Mesendoderm (in vitro differentiated cells): ENCODE results near the gene MAMSTR.
"Not testable (repeated sequence)": the region's sequence is repeated elsewhere in the genome, so short reads cannot be mapped to it uniquely, and the experiment has no call there.

Source experiments
- DNase-seq: peaks from one replicate; pipeline ENCODE4 v3.0.0; 2013
- H2AK5ac ChIP-seq: 2 replicates; pipeline ENCODE4 v1.6.1; 2013; ENCODE audit warnings: low read length, inconsistent platforms
- H2BK120ac ChIP-seq: 2 replicates; pipeline ENCODE4 v1.6.1; 2013; ENCODE audit warnings: low read depth, mild to moderate bottlenecking, low read length, moderate library complexity, mixed read lengths
- H2BK15ac ChIP-seq: replicated peaks from 2 replicates; pipeline ENCODE4 v1.6.1; 2013; ENCODE audit warnings: low read depth, mild to moderate bottlenecking, moderate library complexity
- H2BK5ac ChIP-seq: 2 replicates; pipeline ENCODE4 v1.6.1; 2013; ENCODE audit warnings: low read length, inconsistent platforms
- H3K18ac ChIP-seq: 2 replicates; pipeline ENCODE4 v1.6.1; 2013; ENCODE audit warnings: mild to moderate bottlenecking, low read length, mixed read lengths
- H3K23ac ChIP-seq: one replicate; pipeline ENCODE4 v1.6.1; 2013; ENCODE audit warnings: low read length
- H3K27ac ChIP-seq: 2 replicates; pipeline ENCODE4 v1.5.1; 2013; ENCODE audit warnings: low read depth, mild to moderate bottlenecking, inconsistent platforms, low read length, moderate library complexity
- H3K27me3 ChIP-seq: 2 replicates; pipeline ENCODE4 v1.6.1; 2013; ENCODE audit warnings: low read length, control low read depth, mild to moderate bottlenecking, inconsistent platforms; ENCODE audit not compliant: insufficient read depth, poor library complexity
- H3K36me3 ChIP-seq: 2 replicates; pipeline ENCODE4 v1.6.1; 2013; ENCODE audit warnings: low read length, inconsistent platforms; ENCODE audit not compliant: control insufficient read depth, insufficient read depth
- H3K4ac ChIP-seq: one replicate; pipeline ENCODE4 v1.6.1; 2013; ENCODE audit warnings: low read depth, mild to moderate bottlenecking, low read length, moderate library complexity
- H3K4me1 ChIP-seq: 2 replicates; pipeline ENCODE4 v1.6.1; 2013; ENCODE audit warnings: low read depth, low read length, inconsistent platforms; ENCODE audit not compliant: control insufficient read depth
- H3K4me2 ChIP-seq: 2 replicates; pipeline ENCODE4 v1.6.1; 2013; ENCODE audit warnings: low read length
- H3K4me3 ChIP-seq: 2 replicates; pipeline ENCODE4 v1.5.1; 2013; ENCODE audit warnings: mild to moderate bottlenecking, low read length
- H3K56ac ChIP-seq: one replicate; pipeline ENCODE4 v1.6.1; 2013; ENCODE audit warnings: low read length
- H3K79me1 ChIP-seq: 2 replicates; pipeline ENCODE4 v1.6.1; 2013; ENCODE audit warnings: low read length, inconsistent platforms
- H3K79me2 ChIP-seq: 2 replicates; pipeline ENCODE4 v1.6.1; 2013; ENCODE audit warnings: mild to moderate bottlenecking, low read length; ENCODE audit not compliant: control insufficient read depth, insufficient read depth
- H3K9ac ChIP-seq: 2 replicates; pipeline ENCODE4 v1.6.1; 2013; ENCODE audit warnings: low read length, inconsistent platforms
- H4K5ac ChIP-seq: one replicate; pipeline ENCODE4 v1.6.1; 2013; ENCODE audit warnings: low read length
- H4K8ac ChIP-seq: one replicate; pipeline ENCODE4 v1.6.1; 2013; ENCODE audit warnings: low read depth, mild to moderate bottlenecking, control low read depth, low read length, moderate library complexity
- WGBS: extraction: QIAGEN DNeasy Blood & Tissue Kit; methylation state at CpG from one replicate; pipeline ENCODE4 v1.1.7; 2013; ENCODE audit warnings: low lambda C conversion rate, missing lambda C conversion rate; ENCODE audit not compliant: insufficient coverage; ENCODE audit errors: extremely low coverage; 5-methylcytosine and 5-hydroxymethylcytosine counted together

The MAMSTR gene

DNA sequence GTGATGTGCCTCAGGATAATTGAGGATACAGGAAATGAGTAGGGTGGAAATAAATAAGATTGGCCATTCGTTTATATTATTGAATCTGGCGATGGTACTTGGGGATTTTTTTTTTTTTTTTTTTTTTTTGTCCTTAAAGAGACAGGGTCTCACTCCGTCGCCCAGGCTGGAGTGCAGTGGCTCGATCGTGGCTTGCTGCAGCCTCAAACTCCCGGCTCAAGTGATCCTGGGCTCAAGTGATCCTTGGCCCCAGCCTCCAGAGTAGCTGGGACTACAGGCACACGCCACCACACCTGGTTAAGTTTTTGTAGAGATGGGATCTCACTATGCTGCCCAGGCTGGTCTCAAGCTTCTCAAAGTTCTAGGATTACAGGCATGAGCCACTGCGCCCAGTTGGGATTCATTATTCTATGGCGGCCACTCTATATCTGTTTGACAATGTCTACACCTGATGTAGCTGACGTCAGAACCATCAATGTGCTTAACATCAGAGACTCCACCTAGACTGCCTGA lies 2.7 kb upstream of the MAMSTR start:
- no CpG with 5 or more reads among the region's 11 CpGs for WGBS
- H3K18ac ChIP-seq = no peak overlapping the region
- no peaks in the 10 kb centered on the region for H3K27me3 ChIP-seq
- no peak overlapping the region for H2BK120ac ChIP-seq
- H3K9ac ChIP-seq = no peak overlapping the region
- H3K56ac ChIP-seq = no peak overlapping the region
- H3K27ac ChIP-seq = no peak overlapping the region
- H3K4me1 ChIP-seq = no peaks in the 10 kb centered on the region
- no peak for DNase-seq
- H3K79me1 ChIP-seq = no peaks in the 10 kb centered on the region
- H2BK15ac ChIP-seq = no peak overlapping the region
- no peak overlapping the region for H3K4ac ChIP-seq
- no peak overlapping the region for H2BK5ac ChIP-seq
- H4K5ac ChIP-seq = no peak overlapping the region
- no peak overlapping the region for H3K4me2 ChIP-seq
- no peak overlapping the region for H4K8ac ChIP-seq
- no peaks in the 10 kb centered on the region for H3K79me2 ChIP-seq
- no peak overlapping the region for H3K4me3 ChIP-seq
- H3K23ac ChIP-seq = no peak overlapping the region
- no peak overlapping the region for H2AK5ac ChIP-seq
- no peaks in the 10 kb centered on the region for H3K36me3 ChIP-seq

DNA sequence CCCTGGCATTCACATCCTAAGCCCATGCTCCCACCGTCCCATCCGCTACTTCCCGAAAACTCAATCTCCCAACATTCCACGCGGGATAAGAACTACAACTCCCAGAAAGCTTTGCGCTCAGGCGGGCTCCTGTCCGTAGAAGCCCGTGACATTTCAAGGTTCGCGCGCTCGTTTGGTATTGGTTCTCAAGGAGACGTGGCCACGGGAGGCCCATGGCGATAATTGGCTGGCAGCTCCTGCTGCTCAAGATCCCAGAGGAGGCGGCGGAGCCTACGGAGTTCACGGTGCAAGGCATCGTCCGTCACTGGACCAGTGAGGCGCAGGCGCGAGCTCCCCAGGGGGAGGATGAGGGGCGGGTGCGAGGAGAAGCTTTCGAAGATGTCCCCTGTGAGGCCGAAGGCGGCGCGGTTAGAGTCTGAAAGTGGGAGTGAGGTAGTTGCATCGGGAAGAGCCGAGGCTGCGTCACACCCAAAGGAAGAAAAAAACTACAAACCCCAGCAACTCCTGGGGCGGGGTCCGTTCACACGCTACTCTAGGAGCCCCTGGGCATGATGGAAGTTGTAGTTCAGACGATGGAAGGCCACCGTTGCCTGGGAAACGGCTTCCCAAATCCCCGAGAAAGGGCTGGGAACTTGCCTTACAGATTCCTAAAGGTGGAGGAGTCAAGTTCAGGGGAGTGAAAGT lies 1.2 kb upstream of the MAMSTR start:
- no CpG with 5 or more reads among the region's 42 CpGs for WGBS
- H3K36me3 ChIP-seq = no peaks in the 10 kb centered on the region
- no peak overlapping the region for H4K8ac ChIP-seq
- H3K4me1 ChIP-seq = peaks cover 4% of the 10 kb centered on the region
- H2BK120ac ChIP-seq = no peak overlapping the region
- peak overlapping the region; percentile 33 for H3K4me3 ChIP-seq
- no peak overlapping the region for H3K18ac ChIP-seq
- no peak overlapping the region for H3K27ac ChIP-seq
- no peak overlapping the region for H3K23ac ChIP-seq
- H3K4ac ChIP-seq = no peak overlapping the region
- no peak overlapping the region for H4K5ac ChIP-seq
- peak overlapping the region; percentile 67 for H3K9ac ChIP-seq
- peak overlapping the region; percentile 77 for H3K56ac ChIP-seq
- no peaks in the 10 kb centered on the region for H3K27me3 ChIP-seq
- no peaks in the 10 kb centered on the region for H3K79me2 ChIP-seq
- no peaks in the 10 kb centered on the region for H3K79me1 ChIP-seq
- H2BK15ac ChIP-seq = no peak overlapping the region
- H3K4me2 ChIP-seq = peak overlapping the region; percentile 44
- DNase-seq = peak; percentile 100
- H2AK5ac ChIP-seq = no peak overlapping the region
- H2BK5ac ChIP-seq = no peak overlapping the region

DNA sequence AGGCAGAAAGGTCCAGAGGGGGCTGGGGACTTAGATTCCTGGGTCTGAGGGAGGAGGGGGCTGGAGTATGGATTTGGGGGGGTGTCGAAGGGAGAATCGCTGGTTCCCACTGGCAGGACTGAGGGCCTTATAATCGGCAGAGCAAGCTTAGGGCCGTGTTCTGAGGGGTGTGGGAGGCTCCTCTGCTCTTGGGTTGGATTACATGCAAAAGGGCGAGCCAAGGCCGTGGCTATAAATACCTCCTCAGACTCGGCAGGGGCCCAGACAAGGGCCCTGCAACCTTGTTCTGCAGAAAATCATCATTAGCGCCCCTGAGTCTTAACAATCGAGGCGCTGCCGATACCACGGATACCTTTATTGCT lies 707 bp upstream of the MAMSTR start:
- Histone ChIP-seq H3K4me3 (no peak overlapping the region), H2BK15ac (no peak overlapping the region), H2BK120ac (no peak overlapping the region), H3K4me2 (no peak overlapping the region), H3K18ac (no peak overlapping the region), H4K8ac (no peak overlapping the region), H3K27ac (no peak overlapping the region), H3K56ac (no peak overlapping the region), H3K9ac (no peak overlapping the region), H3K4me1 (peaks cover 4% of the 10 kb centered on the region), H3K4ac (no peak overlapping the region), H2AK5ac (no peak overlapping the region), H3K27me3 (no peaks in the 10 kb centered on the region), H3K36me3 (no peaks in the 10 kb centered on the region), H4K5ac (no peak overlapping the region), H3K79me1 (no peaks in the 10 kb centered on the region), H3K79me2 (no peaks in the 10 kb centered on the region), H2BK5ac (no peak overlapping the region), H3K23ac (no peak overlapping the region)
- WGBS = no CpG with 5 or more reads among the region's 12 CpGs
- DNase-seq = no peak

DNA sequence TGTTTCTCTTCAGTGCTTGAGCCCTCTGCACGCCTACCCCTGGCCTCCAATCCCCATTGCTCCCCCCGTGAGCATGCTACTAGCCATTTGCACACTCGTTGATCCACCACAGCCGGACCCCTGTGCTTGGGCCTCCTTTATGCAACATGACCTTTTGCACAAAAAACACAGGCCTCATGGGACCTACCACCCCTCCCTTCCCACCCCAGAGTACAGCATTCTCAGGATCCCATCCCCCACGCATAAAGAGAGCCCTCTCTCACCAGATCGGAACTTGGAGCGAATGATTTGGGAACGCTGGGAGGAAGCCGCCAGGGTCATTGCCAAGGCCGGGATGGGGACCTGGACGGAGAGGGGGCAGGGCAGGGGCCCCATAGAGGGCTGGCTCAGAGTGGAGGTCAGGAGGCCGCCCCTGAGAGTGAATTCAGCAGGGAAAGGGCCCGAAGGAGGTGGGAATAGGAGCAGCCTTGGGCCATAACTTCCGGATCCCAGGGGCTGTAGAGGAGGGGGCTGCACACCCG lies 754 bp downstream of the MAMSTR start:
- H2BK5ac ChIP-seq = no peak overlapping the region
- peak; percentile 39 for DNase-seq
- no peak overlapping the region for H2AK5ac ChIP-seq
- H3K4me2 ChIP-seq = no peak overlapping the region
- no peak overlapping the region for H3K4ac ChIP-seq
- H3K27me3 ChIP-seq = no peaks in the 10 kb centered on the region
- H3K4me3 ChIP-seq = no peak overlapping the region
- H4K8ac ChIP-seq = no peak overlapping the region
- no CpG with 5 or more reads among the region's 15 CpGs for WGBS
- no peak overlapping the region for H2BK120ac ChIP-seq
- no peak overlapping the region for H2BK15ac ChIP-seq
- no peak overlapping the region for H3K27ac ChIP-seq
- no peaks in the 10 kb centered on the region for H3K79me2 ChIP-seq
- H3K9ac ChIP-seq = no peak overlapping the region
- no peaks in the 10 kb centered on the region for H3K79me1 ChIP-seq
- peaks cover 4% of the 10 kb centered on the region for H3K4me1 ChIP-seq
- H3K56ac ChIP-seq = no peak overlapping the region
- H3K36me3 ChIP-seq = no peaks in the 10 kb centered on the region
- H3K18ac ChIP-seq = no peak overlapping the region
- no peak overlapping the region for H4K5ac ChIP-seq
- no peak overlapping the region for H3K23ac ChIP-seq

DNA sequence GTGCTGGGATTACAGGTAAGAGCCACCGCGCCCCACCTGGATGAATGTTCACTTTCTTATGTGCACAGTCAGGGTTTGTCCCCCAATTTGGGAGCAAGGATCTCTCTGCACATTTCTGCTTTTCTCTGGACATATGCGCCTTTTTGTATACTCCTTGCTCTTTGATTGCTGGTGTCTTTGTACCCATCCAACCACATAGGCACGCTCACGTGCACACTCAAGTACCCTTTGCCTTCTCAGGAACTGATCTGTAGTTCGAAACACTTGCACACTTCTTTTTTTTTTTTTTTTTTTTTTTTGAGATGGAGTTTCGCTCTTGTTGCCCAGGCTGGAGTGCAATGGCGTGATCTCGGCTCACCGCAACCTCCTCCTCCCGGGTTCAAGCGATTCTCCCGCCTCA lies 1.4 kb downstream of the MAMSTR start:
- H3K4me1 ChIP-seq, H2BK15ac ChIP-seq, H3K23ac ChIP-seq, H4K8ac ChIP-seq, H3K27me3 ChIP-seq, H4K5ac ChIP-seq, H2BK5ac ChIP-seq, H3K18ac ChIP-seq, H3K4me2 ChIP-seq, H3K27ac ChIP-seq, H2AK5ac ChIP-seq, H3K79me2 ChIP-seq, H3K9ac ChIP-seq, H3K36me3 ChIP-seq, H2BK120ac ChIP-seq, DNase-seq, H3K4ac ChIP-seq, H3K4me3 ChIP-seq, H3K56ac ChIP-seq, H3K79me1 ChIP-seq: not testable (repeated sequence)
- no CpG with 5 or more reads among the region's 13 CpGs for WGBS
